K562 (cell line): ENCODE data around the gene TRIM27. TPM values are rescaled to one million over a fixed set of nuclear protein-coding genes. Genes with fewer than 3 reads are reported as not detected.
A peak's percentile ranks its signal among the peaks of the same experiment; 100 is the strongest.

ENCODE experiments used
- GATA2 ChIP-seq: sonication (generic); formaldehyde crosslinking; IDR thresholded peaks from 2 replicates; pipeline ENCODE4 v1.4.0; 2020; ENCODE audit warnings: mild to moderate bottlenecking, missing genetic modification reagents
- HDAC1 ChIP-seq, 2 experiments: fragments of 450-650 bp; IDR thresholded peaks; 2 replicates each; pipeline ENCODE4 v1.6.1; 2016 to 2017; ENCODE audit warnings: inconsistent platforms in 1 of 2, mild to moderate bottlenecking in 1 of 2, moderate library complexity in 1 of 2
- HDAC3 ChIP-seq: fragments of 450-650 bp; IDR thresholded peaks from 2 replicates; pipeline ENCODE4 v1.6.1; 2018; ENCODE audit warnings: borderline replicate concordance, mild to moderate bottlenecking, moderate library complexity; ENCODE audit not compliant: partially characterized antibody
- HDAC6 ChIP-seq: IDR thresholded peaks from 2 replicates; pipeline ENCODE4 v1.6.1; 2012; ENCODE audit warnings: low read depth, mild to moderate bottlenecking, control low read depth, inconsistent platforms, low read length, moderate library complexity
- ID3 ChIP-seq, 2 experiments: fragments of 250-450 bp in 1 of 2; fragments of 450-650 bp in 1 of 2; sonication (Bioruptor Pico) in 1 of 2; IDR thresholded peaks; 2 replicates each; pipeline versions ENCODE4 v1.6.1 to v1.8.0; 2016 to 2021; ENCODE audit warnings: mild to moderate bottlenecking in 2 of 2, moderate library complexity in 2 of 2, missing compliant biosample characterization in 1 of 2, missing genetic modification characterization in 1 of 2
- POU5F1 ChIP-seq: fragments of 150-350 bp; IDR thresholded peaks from 2 replicates; pipeline ENCODE4 v1.6.1; 2014; ENCODE audit warnings: borderline replicate concordance, low read length, low read depth, mild to moderate bottlenecking; ENCODE audit not compliant: partially characterized antibody
- PYGO2 ChIP-seq: fragments of 450-650 bp; IDR thresholded peaks from 2 replicates; pipeline ENCODE4 v1.6.1; 2016; ENCODE audit warnings: mild to moderate bottlenecking, missing genetic modification characterization, moderate library complexity, missing compliant biosample characterization
- RFX7 ChIP-seq: fragments of 250-450 bp; sonication (Bioruptor Pico); IDR thresholded peaks from 2 replicates; pipeline ENCODE4 v1.5.1; 2021; ENCODE audit warnings: mild to moderate bottlenecking
- SMARCB1 ChIP-seq: IDR thresholded peaks from 2 replicates; pipeline ENCODE4 v1.6.1; 2011; ENCODE audit warnings: improper control_type of control experiment, low read depth; ENCODE audit not compliant: insufficient read length
- SNIP1 ChIP-seq: fragments of 450-650 bp; IDR thresholded peaks from 2 replicates; pipeline ENCODE4 v1.7.1; 2017; ENCODE audit warnings: low read depth, mild to moderate bottlenecking
- ZBTB40 ChIP-seq, 2 experiments: fragments of 450-650 bp in 1 of 2; sonication (generic) in 1 of 2; formaldehyde crosslinking in 1 of 2; IDR thresholded peaks; 2 replicates each; pipeline versions ENCODE4 v1.7.1 to v1.9.0; 2016 to 2022; ENCODE audit warnings: inconsistent platforms in 1 of 2, mild to moderate bottlenecking in 1 of 2, missing genetic modification reagents in 1 of 2
- ZFP91 ChIP-seq: sonication (generic); formaldehyde crosslinking; IDR thresholded peaks from 2 replicates; pipeline ENCODE4 v1.8.0; 2022; ENCODE audit warnings: mild to moderate bottlenecking, missing genetic modification reagents
- ZFPM2 ChIP-seq: fragments of 250-450 bp; sonication (Bioruptor Pico); IDR thresholded peaks from 2 replicates; pipeline ENCODE4 v1.5.1; 2022; ENCODE audit warnings: mild to moderate bottlenecking
- ZKSCAN1 ChIP-seq: fragments of 150-350 bp; IDR thresholded peaks from 2 replicates; pipeline ENCODE4 v1.6.1; 2016; ENCODE audit warnings: low read depth, low read length
- ZNF77 ChIP-seq: fragments of 250-450 bp; sonication (Bioruptor Pico); IDR thresholded peaks from 2 replicates; pipeline ENCODE4 v1.5.0; 2020
- ZZZ3 ChIP-seq: fragments of 450-650 bp; IDR thresholded peaks from 2 replicates; pipeline ENCODE4 v1.6.1; 2016; ENCODE audit warnings: antibody characterized with exemption, mild to moderate bottlenecking, moderate library complexity
- polyA plus RNA-seq, 8 experiments: library from polyadenylated mRNA; depleted of rRNA in 4 of 8; stranded (reverse) in 5 of 8; unstranded in 3 of 8; fragments of >200 nt; fragmentation: Nextera tagmentation in 2 of 8; fragmentation: Illumina TruSeq in 1 of 8; extraction: Ambion mirVana in 2 of 8; extraction: Trizol in 1 of 8; gene quantifications; 2 replicates each; pipeline versions ENCODE4 v1.2.1 to v1.2.3, GENCODE V29; 2011 to 2014; ENCODE audit warnings: inconsistent platforms in 1 of 8, missing spikeins in 1 of 8
- total RNA-seq, 7 experiments: library from RNA; depleted of rRNA in 6 of 7; stranded (reverse); fragments of >200 nt in 6 of 7; fragmentation: Illumina TruSeq in 2 of 7; extraction: Trizol in 2 of 7; gene quantifications; 2 replicates each; pipeline versions ENCODE4 v1.2.1 to v1.2.3, GENCODE V29; 2011 to 2021; ENCODE audit warnings: low replicate concordance in 1 of 7

Gene TRIM27
- total and polyA plus RNA-seq, 9 of the 15 experiments (the other 6 are each of a cell fraction or from before 2014, with no cell fraction given), result 37.7 to 235 (median 122) TPM

GRCh38 chr6:28960846-28961500, 37.2 kb upstream of the TRIM27 start (continued):
- TF ChIP-seq ZKSCAN1, result no peak
- TF ChIP-seq HDAC3, result no peak
- no peak for TF ChIP-seq SNIP1
- no peak for TF ChIP-seq ZBTB40 (IDR thresholded peaks at IDR 0.05)
- TF ChIP-seq ZBTB40 (CRISPR knock-in tag; IDR thresholded peaks at IDR 0.05), result no peak
- TF ChIP-seq ZFPM2 (CRISPR knock-in tag), result no peak
- TF ChIP-seq HDAC1 (IDR thresholded peaks at IDR 0.05), result peak in 1 of 2 experiments; percentile 87; a peak in 2 of 4 replicates
- TF ChIP-seq PYGO2 (tag), result peak; percentile 9; the same call in 1 of the 2 replicates
- no peak for TF ChIP-seq HDAC6
- TF ChIP-seq ZZZ3, result no peak
- TF ChIP-seq RFX7 (CRISPR knock-in tag), result no peak
- TF ChIP-seq POU5F1, result no peak
- no peak for TF ChIP-seq ZNF77 (CRISPR knock-in tag)
- no peak for TF ChIP-seq ZFP91 (CRISPR knock-in tag)
- TF ChIP-seq GATA2 (CRISPR knock-in tag), result no peak
- TF ChIP-seq SMARCB1, result no peak
- TF ChIP-seq ID3 (CRISPR knock-in tag; IDR thresholded peaks at IDR 0.05), result no peak
- no peak for TF ChIP-seq ID3 (tag; IDR thresholded peaks at IDR 0.05)
